Astrocyte (in vitro differentiated cells and primary cell): ENCODE results near the gene TSPAN17.

Source experiments
- CTCF ChIP-seq: IDR thresholded peaks from 2 replicates; pipeline ENCODE4 v1.5.1; 2011; ENCODE audit warnings: low read depth, mild to moderate bottlenecking, inconsistent platforms, low read length, moderate library complexity; ENCODE audit not compliant: insufficient read depth
- EZH2 ChIP-seq: IDR thresholded peaks from 2 replicates; pipeline ENCODE4 v1.6.1; 2012; ENCODE audit warnings: mild to moderate bottlenecking, low read length, inconsistent platforms; ENCODE audit not compliant: insufficient read depth

GRCh38 chr5:176700239-176700847 lies 53.1 kb downstream of the TSPAN17 start:
- TF ChIP-seq CTCF (no peak), EZH2 (no peak)
